WTC11 (cell line): Measurements from ENCODE around the gene CAMK2D. TPM values are rescaled to one million over a fixed set of nuclear protein-coding genes. Genes with fewer than 3 reads are reported as not detected.

ENCODE experiments used
- ATAC-seq: fragments of 200-7000 bp; cut with Tn5 transposase; 2 replicates; pipeline ENCODE4 v1.10.0; 2021; ENCODE audit warnings: mild to moderate bottlenecking, moderate library complexity
- CTCF ChIA-PET: fragments of 300-600 bp; sonication (Branson Sonifier 250); formaldehyde crosslinking; loops from one replicate; lab custom pipeline; 2021; ENCODE audit warnings: antibody characterized with exemption; lab: Charles Lee
- POLR2A ChIA-PET: fragments of 350-600 bp; sonication (Branson Sonifier 250); formaldehyde crosslinking; loops from one replicate; lab custom pipeline; 2021; ENCODE audit warnings: antibody characterized with exemption; lab: Charles Lee
- DNase-seq: peaks from one replicate; pipeline ENCODE4 v3.0.0; 2021; ENCODE audit warnings: low spot score
- H3K27ac Mint-ChIP-seq: 2 replicates; pipeline ENCODE4 v1.8.0; 2021; ENCODE audit warnings: mixed read lengths
- H3K27me3 Mint-ChIP-seq: 2 replicates; pipeline ENCODE4 v1.8.0; 2021; ENCODE audit warnings: low read depth, mild to moderate bottlenecking, moderate library complexity, mixed read lengths
- H3K36me3 Mint-ChIP-seq: 2 replicates; pipeline ENCODE4 v1.8.0; 2021; ENCODE audit warnings: mixed read lengths
- H3K4me1 Mint-ChIP-seq: 2 replicates; pipeline ENCODE4 v1.8.0; 2022; ENCODE audit warnings: mixed read lengths
- H3K4me3 Mint-ChIP-seq: 2 replicates; pipeline ENCODE4 v1.8.0; 2021; ENCODE audit warnings: mild to moderate bottlenecking, moderate library complexity, mixed read lengths
- H3K9me3 Mint-ChIP-seq: 2 replicates; pipeline ENCODE4 v1.8.0; 2021; ENCODE audit warnings: mixed read lengths
- AFF4 ChIP-seq: sonication (generic); formaldehyde crosslinking; IDR thresholded peaks from 2 replicates; pipeline ENCODE4 v1.8.1; 2023; ENCODE audit warnings: mild to moderate bottlenecking, missing genetic modification reagents, borderline replicate concordance
- AR ChIP-seq: fragments of 250-450 bp; sonication (Bioruptor Pico); IDR thresholded peaks from 2 replicates; pipeline ENCODE4 v1.9.0; 2021; ENCODE audit warnings: mild to moderate bottlenecking
- CREB1 ChIP-seq: sonication (generic); formaldehyde crosslinking; IDR thresholded peaks from 2 replicates; pipeline ENCODE4 v1.8.0; 2023; ENCODE audit warnings: mild to moderate bottlenecking, missing genetic modification reagents
- CREM ChIP-seq: sonication (generic); formaldehyde crosslinking; IDR thresholded peaks from 2 replicates; pipeline ENCODE4 v1.8.1; 2022; ENCODE audit warnings: mild to moderate bottlenecking, missing genetic modification reagents, moderate library complexity
- GABPB1 ChIP-seq: sonication (generic); formaldehyde crosslinking; IDR thresholded peaks from 2 replicates; pipeline ENCODE4 v1.8.1; 2023; ENCODE audit warnings: mild to moderate bottlenecking, missing genetic modification reagents
- MXD4 ChIP-seq: fragments of 250-450 bp; sonication (Bioruptor Pico); IDR thresholded peaks from 2 replicates; pipeline ENCODE4 v1.8.0; 2021; ENCODE audit warnings: mild to moderate bottlenecking, moderate library complexity, borderline replicate concordance
- NFATC4 ChIP-seq: fragments of 250-450 bp; sonication (Bioruptor Pico); IDR thresholded peaks from 2 replicates; pipeline ENCODE4 v1.9.0; 2021; ENCODE audit warnings: mild to moderate bottlenecking
- NR2C2 ChIP-seq: sonication (generic); formaldehyde crosslinking; IDR thresholded peaks from 2 replicates; pipeline ENCODE4 v1.8.0; 2022; ENCODE audit warnings: mild to moderate bottlenecking, missing genetic modification reagents
- PREB ChIP-seq: sonication (generic); formaldehyde crosslinking; IDR thresholded peaks from 2 replicates; pipeline ENCODE4 v1.8.1; 2022; ENCODE audit warnings: mild to moderate bottlenecking, missing genetic modification reagents, moderate library complexity, borderline replicate concordance
- TEAD4 ChIP-seq: sonication (generic); formaldehyde crosslinking; IDR thresholded peaks from 2 replicates; pipeline ENCODE4 v1.8.0; 2022; ENCODE audit warnings: mild to moderate bottlenecking, missing genetic modification reagents
- ZNF138 ChIP-seq: sonication (generic); formaldehyde crosslinking; conservative IDR thresholded peaks from 2 replicates; pipeline ENCODE4 v1.8.1; 2022; ENCODE audit warnings: mild to moderate bottlenecking, moderate library complexity, missing genetic modification reagents
- ZNF232 ChIP-seq: sonication (generic); formaldehyde crosslinking; IDR thresholded peaks from 2 replicates; pipeline ENCODE4 v1.8.0; 2022; ENCODE audit warnings: mild to moderate bottlenecking, missing genetic modification reagents
- ZNF396 ChIP-seq: fragments of 250-450 bp; sonication (Bioruptor Pico); IDR thresholded peaks from 2 replicates; pipeline ENCODE4 v1.8.0; 2021; ENCODE audit warnings: mild to moderate bottlenecking, moderate library complexity, borderline replicate concordance
- ZNF423 ChIP-seq: fragments of 250-450 bp; sonication (Bioruptor Pico); IDR thresholded peaks from 2 replicates; pipeline ENCODE4 v2.1.2; 2022; ENCODE audit warnings: mild to moderate bottlenecking, moderate library complexity
- total RNA-seq: library from RNA; stranded (reverse); gene quantifications from 3 replicates; pipeline ENCODE4 v1.2.3, GENCODE V29; 2021
- TF ChIP-seq, protein P1 (sequence below): fragments of 200-600 bp; IDR thresholded peaks from 2 replicates; pipeline ENCODE4 v1.8.0; 2022; ENCODE audit warnings: antibody characterized with exemption
- TF ChIP-seq, protein P2 (sequence below): sonication (generic); formaldehyde crosslinking; IDR thresholded peaks from 2 replicates; pipeline ENCODE4 v1.8.1; 2022; ENCODE audit warnings: low read depth, mild to moderate bottlenecking, moderate library complexity, missing genetic modification reagents, borderline replicate concordance
- TF ChIP-seq, protein P3 (sequence below): fragments of 250-450 bp; sonication (Bioruptor Pico); IDR thresholded peaks from 2 replicates; pipeline ENCODE4 v1.8.0; 2021; ENCODE audit warnings: mild to moderate bottlenecking

CAMK2D gene
- total RNA-seq, 1 experiment from 2014 or later = 16.5 TPM

GRCh38 chr4:113525521-113525920 is 236.0 kb downstream of the CAMK2D start (continued):
- TF ChIP-seq, protein P1, sequence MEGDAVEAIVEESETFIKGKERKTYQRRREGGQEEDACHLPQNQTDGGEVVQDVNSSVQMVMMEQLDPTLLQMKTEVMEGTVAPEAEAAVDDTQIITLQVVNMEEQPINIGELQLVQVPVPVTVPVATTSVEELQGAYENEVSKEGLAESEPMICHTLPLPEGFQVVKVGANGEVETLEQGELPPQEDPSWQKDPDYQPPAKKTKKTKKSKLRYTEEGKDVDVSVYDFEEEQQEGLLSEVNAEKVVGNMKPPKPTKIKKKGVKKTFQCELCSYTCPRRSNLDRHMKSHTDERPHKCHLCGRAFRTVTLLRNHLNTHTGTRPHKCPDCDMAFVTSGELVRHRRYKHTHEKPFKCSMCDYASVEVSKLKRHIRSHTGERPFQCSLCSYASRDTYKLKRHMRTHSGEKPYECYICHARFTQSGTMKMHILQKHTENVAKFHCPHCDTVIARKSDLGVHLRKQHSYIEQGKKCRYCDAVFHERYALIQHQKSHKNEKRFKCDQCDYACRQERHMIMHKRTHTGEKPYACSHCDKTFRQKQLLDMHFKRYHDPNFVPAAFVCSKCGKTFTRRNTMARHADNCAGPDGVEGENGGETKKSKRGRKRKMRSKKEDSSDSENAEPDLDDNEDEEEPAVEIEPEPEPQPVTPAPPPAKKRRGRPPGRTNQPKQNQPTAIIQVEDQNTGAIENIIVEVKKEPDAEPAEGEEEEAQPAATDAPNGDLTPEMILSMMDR = no peak
- no peak for TF ChIP-seq PREB (CRISPR knock-in tag)
- no peak for TF ChIP-seq ZNF138 (CRISPR knock-in tag)

DNA sequence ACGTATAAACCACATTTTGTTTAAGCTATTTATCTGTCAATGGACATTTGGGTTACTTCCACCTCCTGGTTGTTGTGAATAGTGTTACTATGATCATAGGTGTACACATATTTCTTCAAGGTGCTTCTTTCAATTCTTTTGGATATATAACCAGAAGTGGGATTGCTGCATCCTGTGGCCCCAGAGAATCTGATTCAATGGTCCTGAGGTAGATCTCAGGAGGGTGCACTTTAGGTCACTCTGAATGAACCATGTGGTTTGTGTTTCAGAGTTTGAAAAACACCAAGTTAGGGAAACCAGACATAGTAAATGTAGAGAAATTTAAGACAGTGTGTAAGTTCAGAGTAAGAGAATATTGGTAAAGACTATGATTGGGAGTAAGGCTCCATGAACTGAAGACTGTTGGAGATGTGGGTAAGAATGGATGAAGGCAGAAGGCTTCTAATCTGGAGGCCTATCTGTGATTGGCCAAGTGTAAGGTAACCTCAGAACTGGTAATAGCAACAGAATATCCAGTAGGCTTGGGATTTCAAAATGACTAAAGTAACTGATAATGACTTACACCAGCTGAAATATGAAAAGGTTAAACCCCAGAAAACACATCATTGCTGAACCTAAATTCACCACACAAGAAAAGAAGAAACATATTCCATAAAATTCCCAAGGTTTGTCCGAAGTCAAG is 236.9 kb downstream of the CAMK2D start:
- Mint-ChIP-seq H3K27me3 (no peaks in the 10 kb centered on the region), H3K9me3 (no peaks in the 10 kb centered on the region), H3K36me3 (no peaks in the 10 kb centered on the region), H3K27ac (no peak overlapping the region), H3K4me3 (no peak overlapping the region), H3K4me1 (peaks cover 13% of the 10 kb centered on the region)
- POLR2A ChIA-PET = no interaction called here
- ATAC-seq (no peak), DNase-seq (no peak)
- CTCF ChIA-PET = no interaction called here
- no peak for TF ChIP-seq AFF4
- TF ChIP-seq, protein P2, sequence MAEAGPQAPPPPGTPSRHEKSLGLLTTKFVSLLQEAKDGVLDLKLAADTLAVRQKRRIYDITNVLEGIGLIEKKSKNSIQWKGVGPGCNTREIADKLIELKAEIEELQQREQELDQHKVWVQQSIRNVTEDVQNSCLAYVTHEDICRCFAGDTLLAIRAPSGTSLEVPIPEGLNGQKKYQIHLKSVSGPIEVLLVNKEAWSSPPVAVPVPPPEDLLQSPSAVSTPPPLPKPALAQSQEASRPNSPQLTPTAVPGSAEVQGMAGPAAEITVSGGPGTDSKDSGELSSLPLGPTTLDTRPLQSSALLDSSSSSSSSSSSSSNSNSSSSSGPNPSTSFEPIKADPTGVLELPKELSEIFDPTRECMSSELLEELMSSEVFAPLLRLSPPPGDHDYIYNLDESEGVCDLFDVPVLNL (CRISPR knock-in tag) = no peak
- TF ChIP-seq, protein P3, sequence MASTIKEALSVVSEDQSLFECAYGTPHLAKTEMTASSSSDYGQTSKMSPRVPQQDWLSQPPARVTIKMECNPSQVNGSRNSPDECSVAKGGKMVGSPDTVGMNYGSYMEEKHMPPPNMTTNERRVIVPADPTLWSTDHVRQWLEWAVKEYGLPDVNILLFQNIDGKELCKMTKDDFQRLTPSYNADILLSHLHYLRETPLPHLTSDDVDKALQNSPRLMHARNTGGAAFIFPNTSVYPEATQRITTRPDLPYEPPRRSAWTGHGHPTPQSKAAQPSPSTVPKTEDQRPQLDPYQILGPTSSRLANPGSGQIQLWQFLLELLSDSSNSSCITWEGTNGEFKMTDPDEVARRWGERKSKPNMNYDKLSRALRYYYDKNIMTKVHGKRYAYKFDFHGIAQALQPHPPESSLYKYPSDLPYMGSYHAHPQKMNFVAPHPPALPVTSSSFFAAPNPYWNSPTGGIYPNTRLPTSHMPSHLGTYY = no peak
- no peak for TF ChIP-seq ZNF396 (CRISPR knock-in tag)
- no peak for TF ChIP-seq CREB1 (CRISPR knock-in tag)
- no peak for TF ChIP-seq TEAD4 (CRISPR knock-in tag)
- no peak for TF ChIP-seq ZNF423 (CRISPR knock-in tag)
- TF ChIP-seq MXD4 (CRISPR knock-in tag) = no peak
- TF ChIP-seq AR (CRISPR knock-in tag) = no peak
- TF ChIP-seq NFATC4 (CRISPR knock-in tag) = no peak
- TF ChIP-seq CREM (CRISPR knock-in tag) = no peak
- TF ChIP-seq ZNF232 (CRISPR knock-in tag) = no peak
- TF ChIP-seq NR2C2 (CRISPR knock-in tag) = no peak
- no peak for TF ChIP-seq PREB (CRISPR knock-in tag)
- TF ChIP-seq GABPB1 (CRISPR knock-in tag) = no peak
